HG02798 (cell line): ENCODE data around the gene DSE.

Source experiments
- ATAC-seq: cut with Tn5 transposase; IDR thresholded peaks from one replicate; pipeline ENCODE4 v1.9.1; 2021; ENCODE audit warnings: mild to moderate bottlenecking; ENCODE audit not compliant: unreplicated experiment, poor library complexity

The DSE gene

GRCh38 chr6:116406678-116407345 is 36.1 kb downstream of the DSE start:
- no peak for ATAC-seq

- ATAC-seq, result peak; percentile 46
Measured at GRCh38 chr6:116408491-116408890, 37.7 kb downstream of the DSE start.

GRCh38 chr6:116409756-116410155 is 39.0 kb downstream of the DSE start:
- peak; percentile 81 for ATAC-seq

- no peak for ATAC-seq
Measured at GRCh38 chr6:116411284-116411623, 40.5 kb downstream of the DSE start.

- ATAC-seq, result no peak
Measured at GRCh38 chr6:116412270-116412669, 41.5 kb downstream of the DSE start.

- ATAC-seq, result no peak
Measured at GRCh38 chr6:116413357-116413756, 42.6 kb downstream of the DSE start.

- no peak for ATAC-seq
Measured at GRCh38 chr6:116417661-116418060, 46.9 kb downstream of the DSE start.

- ATAC-seq, result no peak
Measured at GRCh38 chr6:116419069-116419786, 48.5 kb downstream of the DSE start.

- ATAC-seq, result no peak
Measured at GRCh38 chr6:116420341-116420740, 49.6 kb downstream of the DSE start.

GRCh38 chr6:116422238-116422637 is 51.5 kb downstream of the DSE start:
- no peak for ATAC-seq

GRCh38 chr6:116424001-116424400 is 53.3 kb downstream of the DSE start:
- no peak for ATAC-seq

- ATAC-seq, result no peak
Measured at GRCh38 chr6:116426551-116426950, 55.8 kb downstream of the DSE start.

- ATAC-seq, result no peak
Measured at GRCh38 chr6:116429111-116429510, 58.4 kb downstream of the DSE start.

- no peak for ATAC-seq
Measured at GRCh38 chr6:116430860-116431259, 60.1 kb downstream of the DSE start.

GRCh38 chr6:116431964-116432595 is 61.3 kb downstream of the DSE start:
- ATAC-seq, result no peak

- no peak for ATAC-seq
Measured at GRCh38 chr6:116433206-116433712, 62.5 kb downstream of the DSE start.

GRCh38 chr6:116434056-116434725 is 63.4 kb downstream of the DSE start:
- ATAC-seq, result no peak

GRCh38 chr6:116436586-116436985 is 65.8 kb downstream of the DSE start:
- ATAC-seq, result no peak

GRCh38 chr6:116437656-116438055 is 66.9 kb downstream of the DSE start:
- no peak for ATAC-seq

GRCh38 chr6:116438590-116439448 is 68.1 kb downstream of the DSE start:
- ATAC-seq, result no peak
